Gastroesophageal sphincter (tissue), 3 donors: Measurements from ENCODE around the gene TPMT.

Experiments used
- EP300 ChIP-seq: sonication (generic); formaldehyde crosslinking; IDR thresholded peaks from one replicate; pipeline ENCODE4 v1.6.1; 2017; ENCODE audit warnings: antibody characterized with exemption, mild to moderate bottlenecking
- TF ChIP-seq, protein P1 (sequence below), 4 experiments: fragments of 200-600 bp in 2 of 4; fragments of 450-650 bp in 2 of 4; sonication (generic) in 1 of 4; IDR thresholded peaks; one replicate each; pipeline ENCODE4 v1.5.1; 2017 to 2019; ENCODE audit warnings: antibody characterized with exemption in 4 of 4, mild to moderate bottlenecking in 2 of 4, moderate library complexity in 2 of 4

DNA sequence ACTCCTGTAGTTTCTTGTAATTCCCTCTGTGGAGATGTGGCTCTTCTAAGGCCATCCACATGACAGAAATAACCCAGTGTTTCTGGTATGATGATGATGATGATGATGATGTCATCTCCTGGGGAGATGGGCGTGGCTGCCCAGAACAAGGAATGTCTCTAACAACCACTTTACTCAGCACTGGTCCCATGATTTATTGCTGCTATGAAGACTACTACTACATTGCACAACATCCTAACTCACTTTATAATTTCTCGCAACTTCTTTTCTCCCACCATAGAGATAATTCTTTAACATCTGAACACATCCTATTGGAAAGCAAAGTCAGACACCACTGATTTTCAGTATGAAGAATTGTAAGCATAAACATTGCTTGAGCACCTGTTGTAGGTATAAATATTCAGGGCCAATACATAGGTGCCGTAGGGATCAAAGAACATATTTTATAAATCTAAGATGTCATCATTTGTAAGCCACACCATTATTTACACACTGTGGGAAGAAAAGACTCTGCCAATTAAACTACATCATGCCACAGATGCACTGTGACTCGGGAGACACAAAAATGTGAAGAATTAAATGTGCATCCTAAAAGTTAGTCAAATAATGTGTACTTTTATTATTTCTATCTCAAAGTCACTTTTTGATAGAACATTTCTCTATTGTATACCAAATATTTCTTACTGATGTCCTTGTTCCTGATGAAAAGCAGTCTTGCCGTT is 6.4 kb downstream of the TPMT start:
- no peak for TF ChIP-seq EP300
- TF ChIP-seq, protein P1, sequence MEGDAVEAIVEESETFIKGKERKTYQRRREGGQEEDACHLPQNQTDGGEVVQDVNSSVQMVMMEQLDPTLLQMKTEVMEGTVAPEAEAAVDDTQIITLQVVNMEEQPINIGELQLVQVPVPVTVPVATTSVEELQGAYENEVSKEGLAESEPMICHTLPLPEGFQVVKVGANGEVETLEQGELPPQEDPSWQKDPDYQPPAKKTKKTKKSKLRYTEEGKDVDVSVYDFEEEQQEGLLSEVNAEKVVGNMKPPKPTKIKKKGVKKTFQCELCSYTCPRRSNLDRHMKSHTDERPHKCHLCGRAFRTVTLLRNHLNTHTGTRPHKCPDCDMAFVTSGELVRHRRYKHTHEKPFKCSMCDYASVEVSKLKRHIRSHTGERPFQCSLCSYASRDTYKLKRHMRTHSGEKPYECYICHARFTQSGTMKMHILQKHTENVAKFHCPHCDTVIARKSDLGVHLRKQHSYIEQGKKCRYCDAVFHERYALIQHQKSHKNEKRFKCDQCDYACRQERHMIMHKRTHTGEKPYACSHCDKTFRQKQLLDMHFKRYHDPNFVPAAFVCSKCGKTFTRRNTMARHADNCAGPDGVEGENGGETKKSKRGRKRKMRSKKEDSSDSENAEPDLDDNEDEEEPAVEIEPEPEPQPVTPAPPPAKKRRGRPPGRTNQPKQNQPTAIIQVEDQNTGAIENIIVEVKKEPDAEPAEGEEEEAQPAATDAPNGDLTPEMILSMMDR (IDR thresholded peaks at IDR 0.05) = no peak
